ENCODE results near the gene UBR2.
"Not testable (repeated sequence)": the region's sequence is repeated elsewhere in the genome, so short reads cannot be mapped to it uniquely, and the experiment has no call there.

UBR2 gene

DNA sequence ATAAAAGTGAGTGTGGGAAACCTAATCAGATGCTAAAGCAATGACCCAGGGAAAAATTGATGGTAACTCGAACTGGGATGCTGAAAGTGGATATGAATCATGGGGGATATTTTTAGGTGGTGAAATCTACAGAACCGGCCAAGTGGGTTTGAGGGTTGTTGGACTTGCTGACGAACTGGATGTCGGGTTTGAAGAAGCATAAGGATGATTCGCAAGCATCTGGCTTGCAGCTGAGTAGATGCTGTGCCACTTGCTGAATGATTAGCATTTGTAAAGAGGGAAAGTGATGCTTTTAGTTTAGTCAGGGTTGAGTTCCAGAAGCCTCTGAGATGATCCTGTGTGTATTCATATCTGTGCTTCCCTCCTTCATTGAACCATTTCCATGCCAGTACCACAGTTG lies 54.9 kb downstream of the UBR2 start:
- no peak for DNase-seq

DNA sequence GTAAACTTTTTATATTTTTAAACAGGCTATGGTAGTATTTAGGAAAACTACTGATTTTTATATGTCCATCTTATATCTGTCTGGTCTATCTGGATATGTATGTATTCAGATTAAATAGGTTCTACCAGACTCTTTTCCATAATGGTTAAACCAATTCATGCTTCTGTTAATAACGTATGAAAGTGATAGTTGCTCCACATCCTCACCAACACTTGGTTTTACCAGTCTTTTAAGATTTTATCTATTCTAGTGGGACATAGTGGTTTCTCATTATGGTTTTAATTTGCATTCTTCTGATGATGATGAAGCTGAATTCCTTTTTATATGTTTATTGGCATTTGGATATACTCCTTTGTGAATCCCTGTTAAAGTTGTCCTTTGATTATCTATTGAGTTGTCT lies 56.1 kb downstream of the UBR2 start:
- no peak for DNase-seq

DNA sequence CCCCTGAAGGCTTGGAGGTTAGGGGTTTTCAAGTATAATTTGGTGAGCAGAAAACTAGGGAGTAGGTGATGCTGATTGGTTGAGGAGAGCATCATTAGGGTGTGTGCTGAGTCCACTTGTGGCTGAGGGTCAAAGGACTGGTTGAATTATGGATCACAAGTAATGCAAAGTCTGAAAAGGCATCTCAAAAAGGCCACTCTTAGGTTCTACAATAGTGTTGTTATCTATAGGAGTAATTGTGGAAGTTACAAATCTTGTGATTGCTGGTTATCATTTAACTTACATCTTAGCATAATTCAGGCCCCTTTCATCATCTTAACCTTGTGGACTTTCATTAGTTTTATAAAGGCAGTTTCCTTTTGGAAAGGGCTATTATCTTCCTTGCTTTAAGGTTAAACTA lies 60.8 kb downstream of the UBR2 start:
- DNase-seq: no peak

DNA sequence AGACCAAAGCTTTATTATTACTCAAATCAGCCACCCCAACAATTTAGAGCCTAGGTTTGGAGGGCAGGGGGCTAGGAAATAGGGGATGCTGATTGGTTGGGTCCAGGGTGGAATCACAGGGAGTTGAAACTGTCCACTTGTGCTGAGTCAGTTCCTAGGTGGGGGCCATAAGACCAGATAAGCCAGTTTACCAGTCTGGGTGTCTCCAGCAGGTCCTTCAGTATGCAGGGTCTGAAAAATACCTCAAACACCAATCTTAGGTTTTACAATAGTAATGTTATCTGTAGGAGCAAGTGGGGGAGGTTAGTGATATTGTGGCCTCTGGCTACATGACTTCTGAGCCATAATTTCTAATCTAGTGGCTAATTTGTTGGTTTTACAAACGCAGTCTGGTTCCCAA lies 63.2 kb downstream of the UBR2 start:
- no peak for DNase-seq

DNA sequence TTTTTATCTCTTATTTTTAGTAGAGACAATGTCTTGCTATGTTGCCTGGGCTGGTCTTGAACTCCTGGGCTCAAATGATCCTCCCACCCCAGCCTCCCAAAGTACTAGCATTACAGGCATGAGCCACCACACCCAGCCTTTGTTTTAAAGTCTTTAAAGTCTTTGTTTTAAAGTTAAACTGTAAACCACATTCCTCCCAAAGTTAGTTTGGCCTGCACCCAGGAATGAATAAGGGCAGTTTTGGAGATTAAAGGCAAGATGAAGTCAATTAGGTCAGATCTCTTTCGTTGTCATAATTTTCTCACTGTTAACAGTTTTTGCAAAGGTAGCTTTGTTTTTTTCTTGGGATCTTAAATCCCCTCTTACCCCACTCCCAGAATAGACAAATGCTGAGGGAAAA lies 63.8 kb downstream of the UBR2 start:
- DNase-seq: no peak

DNA sequence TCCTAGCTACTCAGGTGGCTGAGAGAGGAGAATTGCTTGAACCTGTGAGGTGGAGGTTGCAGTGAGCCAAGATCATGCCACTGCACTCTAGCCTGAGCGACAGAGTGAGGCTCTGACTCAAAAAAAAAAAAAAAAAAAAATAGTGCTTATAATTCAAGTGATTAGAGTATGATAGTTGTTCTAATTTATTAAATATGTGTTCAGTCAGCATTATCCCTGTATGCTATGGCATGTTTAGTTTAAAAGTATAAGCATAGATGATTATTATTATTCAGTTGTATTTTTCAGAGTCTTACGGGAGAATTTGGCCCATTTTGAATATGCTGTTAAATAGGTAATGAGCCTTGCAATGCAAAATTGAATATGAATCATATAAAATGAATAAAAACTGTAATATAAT lies 64.8 kb downstream of the UBR2 start:
- DNase-seq: no peak

DNA sequence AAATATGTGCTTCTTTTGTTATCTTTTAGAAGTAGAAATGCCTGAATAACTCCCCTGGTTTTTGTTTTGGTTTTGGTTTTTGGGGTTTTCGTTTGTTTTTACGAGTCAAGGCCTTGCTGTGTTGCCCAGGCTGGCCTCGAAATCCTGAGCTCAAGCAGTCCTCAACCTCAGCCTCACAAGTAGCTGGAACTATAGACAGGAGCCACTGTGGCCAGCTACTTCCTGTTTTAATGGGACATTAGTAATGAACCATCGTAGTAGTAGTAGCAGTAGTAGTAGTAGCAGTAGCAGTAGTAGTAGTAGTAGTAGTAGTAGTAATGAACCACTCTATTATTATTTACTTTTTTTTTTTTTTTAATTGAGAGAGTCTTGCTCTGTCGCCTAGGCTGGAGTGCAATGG lies 66.0 kb downstream of the UBR2 start:
- no peak for DNase-seq

DNA sequence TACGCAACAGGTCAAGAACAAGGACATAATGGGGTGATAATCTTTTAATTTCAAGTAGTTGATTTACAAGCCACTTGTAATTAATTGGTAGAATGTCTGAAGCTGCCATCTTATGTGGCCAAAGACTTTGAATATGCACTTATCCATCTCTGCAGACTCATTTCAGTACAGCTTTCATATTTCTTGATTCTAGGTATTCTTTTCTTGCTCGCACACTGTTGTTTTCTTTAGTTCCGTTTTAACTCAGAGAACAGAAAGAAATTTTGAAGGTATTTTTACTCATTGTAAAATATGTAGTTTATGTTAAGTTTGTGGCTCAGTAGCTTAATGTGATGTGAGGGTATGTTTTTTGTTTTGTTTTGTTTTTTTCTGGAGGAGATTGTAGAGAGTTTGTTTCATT lies 73.9 kb downstream of the UBR2 start:
- no peak for DNase-seq

DNA sequence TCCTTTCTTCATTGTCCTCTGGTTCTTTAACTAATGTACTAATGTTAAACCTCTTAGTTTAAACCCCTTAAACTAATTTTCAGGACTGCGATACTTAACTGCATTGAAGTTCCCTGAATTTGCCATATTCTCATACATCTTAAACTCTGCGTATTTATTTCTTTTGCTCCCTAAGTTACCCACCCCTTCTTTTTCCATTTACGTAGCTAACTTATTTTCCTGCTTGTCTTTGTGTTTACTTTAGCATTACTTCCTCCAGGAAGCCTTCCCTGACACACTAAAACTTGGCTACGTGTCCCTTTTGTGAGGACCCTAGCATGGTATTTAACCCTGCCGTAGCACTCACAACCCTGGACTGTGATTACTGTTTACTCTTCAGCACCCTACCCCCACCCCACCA lies 79.0 kb downstream of the UBR2 start:
- no peak for DNase-seq

DNA sequence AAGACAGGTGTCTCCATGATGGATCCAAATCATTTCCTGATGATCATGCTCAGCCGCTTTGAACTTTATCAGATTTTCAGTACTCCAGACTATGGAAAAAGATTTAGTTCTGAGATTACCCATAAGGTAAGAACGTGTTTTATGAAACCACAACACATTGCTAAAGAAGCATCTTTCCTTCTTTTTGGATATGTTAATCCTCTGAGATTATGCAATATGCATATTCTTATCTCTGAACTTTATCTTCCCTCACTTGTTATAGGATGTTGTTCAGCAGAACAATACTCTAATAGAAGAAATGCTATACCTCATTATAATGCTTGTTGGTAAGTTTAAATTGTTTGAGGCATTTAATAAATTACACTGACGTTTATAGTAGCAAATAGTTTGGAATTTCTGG lies 80.4 kb downstream of the UBR2 start:
- no peak for DNase-seq

DNA sequence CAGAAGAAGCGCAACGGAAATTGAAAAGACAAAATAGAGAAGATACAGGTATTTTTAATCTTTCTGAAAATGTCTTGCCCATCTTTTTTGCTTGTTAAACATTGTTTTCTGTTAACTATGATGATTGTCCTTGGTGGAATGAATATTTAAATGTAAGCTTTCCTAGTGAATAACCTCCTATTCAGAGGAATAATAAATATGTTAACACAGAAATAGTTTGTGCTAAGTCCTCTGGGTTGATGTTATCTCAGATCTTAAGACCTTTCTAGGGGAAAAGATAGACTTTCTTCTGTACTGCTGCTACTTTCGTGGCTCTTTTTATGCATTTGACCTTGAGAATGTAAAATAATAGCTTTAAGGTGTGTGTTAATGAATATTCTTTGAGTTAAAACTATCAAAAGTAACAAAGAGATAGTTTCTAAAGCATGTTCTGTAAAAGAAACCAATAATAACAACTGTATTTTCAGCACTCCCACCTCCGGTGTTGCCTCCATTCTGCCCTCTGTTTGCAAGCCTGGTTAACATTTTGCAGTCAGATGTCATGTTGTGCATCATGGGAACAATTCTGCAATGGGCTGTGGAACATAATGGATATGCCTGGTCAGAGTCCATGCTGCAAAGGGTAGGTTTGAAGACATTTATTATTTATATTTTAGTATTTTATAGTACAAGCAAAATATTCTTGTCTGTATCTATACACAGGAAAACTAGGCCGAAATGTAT lies 88.4 kb downstream of the UBR2 start:
- no peak for DNase-seq

DNA sequence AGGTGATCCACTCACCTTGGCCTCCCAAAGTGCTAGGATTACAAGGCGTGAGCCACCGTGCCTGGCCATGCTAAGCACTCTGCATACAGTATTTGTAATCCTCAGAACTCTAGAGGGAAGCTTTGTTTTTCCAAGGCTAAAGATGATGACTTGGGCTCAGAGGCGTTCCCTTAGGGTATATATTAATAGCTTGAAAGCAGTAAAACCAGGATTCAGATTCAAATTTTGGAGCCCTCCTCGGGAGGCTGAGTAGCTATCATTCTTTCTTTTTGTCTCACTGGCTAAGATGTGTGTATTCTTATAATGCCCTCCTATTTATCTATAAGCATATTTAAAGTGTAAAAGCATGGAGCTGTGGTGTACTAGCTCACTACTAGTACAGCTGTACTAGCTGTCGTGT lies 90.0 kb downstream of the UBR2 start:
- DNase-seq: no peak

DNA sequence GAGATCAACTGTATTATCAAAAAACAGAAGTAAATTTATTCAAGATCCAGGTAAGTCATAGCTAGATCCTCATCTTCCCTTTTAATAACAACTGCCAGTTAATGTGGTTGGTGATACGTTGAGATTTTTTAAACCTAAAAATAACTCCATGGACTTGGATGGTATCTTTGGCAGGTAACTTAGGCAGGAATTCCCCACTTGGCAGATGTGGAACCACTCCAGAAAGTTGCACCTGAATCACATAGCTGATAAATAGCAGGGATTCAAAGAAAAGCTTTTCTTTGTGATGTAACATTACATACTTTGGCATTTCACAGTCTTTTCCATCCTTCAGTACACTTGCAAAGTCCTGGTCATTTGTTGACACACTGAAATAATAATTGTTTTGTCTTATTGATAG lies 96.0 kb downstream of the UBR2 start:
- DNase-seq: no peak

DNA sequence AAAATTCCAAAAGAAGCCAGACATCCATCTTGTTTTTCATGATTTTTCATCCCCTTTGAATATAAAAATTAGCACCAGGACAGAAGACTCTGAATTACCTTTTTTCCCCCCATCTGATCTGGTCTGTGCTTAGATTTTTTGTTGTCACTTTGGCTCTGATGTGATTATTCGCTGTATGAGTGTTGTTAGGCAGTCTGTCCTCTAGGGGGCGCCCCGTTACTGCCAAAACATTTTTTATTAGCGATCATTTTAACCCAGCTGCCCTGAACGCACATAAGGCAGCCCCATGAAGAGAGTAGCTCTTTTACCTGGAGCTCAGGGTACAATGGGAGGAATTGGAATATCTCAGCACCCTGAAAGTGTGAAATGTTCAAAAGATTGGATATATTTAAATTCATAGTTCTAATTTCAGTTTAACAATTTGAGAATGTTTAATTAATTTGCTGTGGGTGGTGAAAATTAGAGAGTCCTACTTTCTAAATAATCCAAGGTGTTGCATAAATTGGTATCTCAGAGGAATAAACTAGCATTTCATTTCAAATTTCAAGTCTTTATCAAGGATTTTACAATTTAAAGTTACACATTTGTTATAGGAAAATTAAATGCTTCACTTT lies 97.8 kb downstream of the UBR2 start:
- DNase-seq: peak; percentile 62 to 80 (median 70)

DNA sequence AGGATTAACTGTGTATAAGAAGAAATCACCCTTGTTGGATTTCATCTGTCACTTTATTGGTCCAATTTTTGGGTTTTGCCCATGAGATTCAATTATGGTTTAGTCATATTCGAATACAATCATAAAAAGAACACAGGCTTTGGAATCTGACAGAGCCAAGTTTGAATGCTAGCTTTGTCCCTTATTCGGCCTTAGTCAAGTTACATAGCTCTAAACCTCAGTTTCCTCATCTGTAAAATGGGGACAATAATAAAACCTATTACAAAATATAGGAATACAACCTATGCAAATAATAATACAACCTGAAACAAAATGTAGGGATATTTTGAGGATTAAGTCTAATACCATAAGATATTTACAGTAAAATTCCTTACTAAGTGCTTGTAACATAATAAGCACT lies 100.9 kb downstream of the UBR2 start:
- no peak for DNase-seq

DNA sequence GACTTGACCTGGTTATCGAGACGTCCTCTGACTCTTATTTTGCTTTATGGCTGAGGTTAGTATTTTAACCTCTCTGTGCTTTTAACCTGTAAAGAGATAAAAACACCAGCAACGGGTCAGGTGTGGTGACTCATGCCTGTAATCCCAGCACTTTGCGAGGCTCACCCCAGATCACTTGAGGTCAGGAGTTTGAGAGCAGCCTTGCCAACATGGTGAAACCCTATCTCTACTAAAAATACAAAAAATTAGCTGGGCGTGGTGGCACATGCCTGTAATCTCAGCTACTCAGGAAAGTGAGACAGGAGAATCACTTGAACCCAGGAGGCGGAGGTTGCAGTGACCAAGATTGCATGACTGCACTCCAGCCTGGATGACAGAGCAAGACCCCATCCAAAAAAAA lies 110.5 kb downstream of the UBR2 start:
- DNase-seq: not testable (repeated sequence)

DNA sequence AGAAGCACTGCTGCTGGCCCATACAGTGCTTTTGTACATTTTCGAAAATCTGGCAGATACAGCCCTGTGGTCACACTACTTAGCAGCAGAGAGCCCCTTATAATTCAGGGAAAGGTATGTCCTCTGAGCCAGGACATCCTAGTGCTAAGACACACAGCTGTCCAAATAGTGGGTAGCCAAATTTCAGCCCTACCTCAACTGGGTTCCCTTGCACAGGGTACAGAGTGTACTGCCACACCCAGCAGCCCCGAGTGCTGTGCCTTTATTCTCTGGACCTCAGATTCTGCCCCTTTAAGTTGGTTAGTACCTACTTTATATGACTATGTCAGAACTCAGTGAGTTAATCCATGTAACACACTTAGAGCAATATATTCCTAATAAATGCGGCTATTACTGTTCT lies 111.0 kb downstream of the UBR2 start:
- no peak for DNase-seq

DNA sequence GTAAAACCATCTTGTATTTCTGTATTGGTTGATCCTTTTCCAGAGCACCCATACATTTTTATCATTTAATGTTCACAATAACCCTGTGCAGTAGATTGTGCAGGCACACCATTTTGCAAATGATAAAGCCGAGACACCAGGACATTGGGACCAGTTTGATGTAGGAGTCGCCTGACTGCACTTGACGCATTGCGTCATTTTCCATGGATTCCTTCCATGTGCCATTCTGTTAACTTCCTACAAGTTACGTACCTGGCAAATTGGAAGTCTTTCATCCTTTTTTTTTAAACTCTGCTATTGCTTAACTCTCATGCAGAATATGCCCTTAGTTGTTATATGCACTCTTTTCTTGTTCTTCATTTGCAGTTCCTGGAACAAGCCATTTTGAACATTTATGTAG lies 115.5 kb downstream of the UBR2 start:
- no peak for DNase-seq

DNA sequence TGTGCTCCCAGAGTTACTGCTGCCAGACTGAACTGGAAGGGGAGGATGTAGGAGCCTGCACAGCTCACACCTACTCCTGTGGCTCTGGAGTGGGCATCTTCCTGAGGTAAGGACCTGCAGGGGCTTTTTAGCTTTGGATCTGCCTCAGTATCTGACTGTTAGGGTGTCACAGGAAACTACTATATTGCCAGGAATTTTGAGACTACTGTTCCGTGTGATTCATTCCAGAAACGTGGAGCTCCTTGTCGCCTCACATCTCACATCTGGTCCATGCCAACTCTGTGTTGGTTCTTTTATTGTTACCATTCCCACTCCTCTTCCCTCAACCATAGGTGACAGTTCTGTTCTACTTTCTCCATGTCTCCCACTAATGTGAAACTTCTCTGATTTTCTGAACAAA lies 124.5 kb downstream of the UBR2 start:
- DNase-seq: no peak

DNA sequence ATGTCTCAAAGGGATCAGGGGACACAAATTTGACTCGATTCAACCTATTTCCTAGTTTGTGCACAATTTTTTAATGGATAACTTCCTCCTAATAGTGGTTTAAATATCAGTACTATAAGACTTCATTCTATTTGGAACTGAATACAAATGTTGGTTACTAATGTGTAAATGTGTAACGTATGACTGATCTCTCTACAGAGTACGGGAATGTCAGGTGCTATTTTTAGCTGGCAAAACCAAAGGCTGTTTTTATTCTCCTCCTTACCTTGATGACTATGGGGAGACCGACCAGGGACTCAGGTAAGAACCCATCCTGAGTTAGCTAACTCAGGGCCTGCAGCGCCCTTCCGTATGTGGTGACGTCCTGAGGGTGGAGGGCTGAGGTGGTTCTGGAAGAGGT lies 125.5 kb downstream of the UBR2 start:
- DNase-seq: no peak

DNA sequence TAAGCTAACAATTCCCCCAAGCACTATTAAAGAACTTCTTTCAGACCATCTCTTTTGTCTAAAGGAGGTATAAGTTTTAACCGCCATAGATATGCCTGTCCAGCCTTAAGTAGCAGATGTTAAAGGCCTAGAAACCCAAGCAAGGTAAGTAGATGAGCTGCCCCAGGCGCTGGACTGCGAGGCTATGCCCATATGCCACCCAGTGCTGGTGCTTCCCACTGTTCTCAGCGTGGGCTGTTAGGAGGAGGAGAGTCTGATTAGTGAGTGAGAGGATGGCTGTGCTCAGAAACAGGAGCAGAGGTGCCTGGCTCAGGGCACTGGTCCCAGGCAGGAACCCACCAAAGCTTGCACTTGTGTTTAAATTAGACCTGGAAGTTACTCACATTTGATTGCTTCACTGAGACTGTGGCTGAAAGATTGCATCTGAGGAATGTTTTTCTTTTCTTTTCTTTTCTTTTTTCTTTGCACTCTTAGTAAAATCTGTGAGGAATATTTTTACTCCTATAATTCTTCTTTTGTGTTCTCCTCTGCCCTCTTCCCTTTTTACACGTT lies 126.4 kb downstream of the UBR2 start:
- no peak for DNase-seq

DNA sequence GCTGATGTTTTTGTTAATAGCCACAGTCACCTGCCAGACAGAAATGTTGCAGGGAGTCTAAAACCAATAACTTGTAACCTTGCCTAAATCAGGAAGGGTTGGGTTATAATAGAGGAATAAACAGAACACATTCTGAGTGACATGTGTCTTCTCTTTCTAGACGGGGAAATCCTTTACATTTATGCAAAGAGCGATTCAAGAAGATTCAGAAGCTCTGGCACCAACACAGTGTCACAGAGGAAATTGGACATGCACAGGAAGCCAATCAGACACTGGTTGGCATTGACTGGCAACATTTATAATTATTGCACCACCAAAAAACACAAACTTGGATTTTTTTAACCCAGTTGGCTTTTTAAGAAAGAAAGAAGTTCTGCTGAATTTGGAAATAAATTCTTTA lies 127.0 kb downstream of the UBR2 start:
- no peak for DNase-seq

DNA sequence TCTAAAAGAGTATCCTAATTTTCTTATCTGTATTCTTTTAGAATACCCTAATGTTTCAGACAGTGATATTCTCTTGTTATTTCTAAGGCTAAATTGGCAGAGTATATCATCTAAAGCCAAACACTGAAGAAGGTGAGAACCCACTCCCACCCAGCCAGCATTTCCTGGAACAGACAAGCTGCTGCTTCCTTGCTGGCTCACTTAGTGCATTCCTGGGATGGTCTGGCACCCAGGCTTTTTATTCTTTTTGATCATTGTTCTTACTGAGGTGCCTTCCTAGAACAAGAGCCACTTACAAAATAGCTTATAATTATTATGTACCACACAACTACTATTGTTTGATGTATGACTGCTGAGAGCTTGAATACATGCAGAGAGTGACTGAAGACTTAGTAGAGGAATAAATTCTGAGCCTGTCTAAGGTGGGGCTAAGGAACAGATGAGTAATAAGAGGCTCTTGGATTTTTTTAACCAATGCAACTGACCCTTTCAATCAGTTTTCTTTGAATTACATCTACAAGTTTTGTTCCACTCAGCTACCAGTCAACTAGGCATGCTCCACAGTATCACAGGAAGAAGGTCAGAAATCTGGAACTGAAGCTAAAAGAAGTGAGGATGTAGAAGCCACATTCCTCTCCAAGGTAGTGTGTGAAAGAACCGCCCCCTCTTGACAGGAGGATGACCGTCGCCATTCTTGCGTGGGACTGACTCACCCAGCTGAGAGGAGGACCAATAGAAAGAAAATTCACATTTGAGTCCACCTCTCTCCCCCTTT lies 128.5 kb downstream of the UBR2 start:
- no peak for DNase-seq

DNA sequence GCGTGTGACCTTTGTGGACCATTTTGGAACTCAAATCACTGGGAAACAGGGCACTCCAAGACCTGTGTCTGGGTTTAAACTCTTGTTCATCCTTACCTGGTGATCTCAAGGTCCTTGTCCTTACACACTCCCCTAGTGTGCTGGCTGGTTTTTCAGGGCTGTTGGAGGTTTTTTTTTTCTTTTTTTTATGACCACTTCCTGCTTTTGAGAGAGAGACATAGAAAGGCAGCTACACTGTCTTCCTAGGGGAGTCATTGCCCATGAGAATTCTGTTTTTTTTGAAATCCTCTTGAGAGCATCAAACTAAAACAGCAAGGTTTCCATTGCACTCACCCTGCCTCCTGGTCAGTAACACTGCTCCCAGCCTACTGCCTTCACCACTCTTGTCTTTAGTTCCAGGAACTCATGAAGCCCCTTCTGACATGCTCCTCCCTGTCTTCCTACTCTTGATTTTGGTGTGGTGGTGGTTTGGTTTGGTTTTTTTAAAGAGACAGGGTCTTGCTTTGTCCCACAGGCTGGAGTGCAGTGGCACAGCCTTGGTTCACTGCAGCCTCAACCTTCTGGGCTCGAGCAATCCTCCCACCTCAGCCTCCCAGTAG lies 130.0 kb downstream of the UBR2 start:
- no peak for DNase-seq
